AG09309 (cell line): Measurements from ENCODE around the gene UPF2.

Source experiments
- DNase-seq: peaks from one replicate; pipeline ENCODE4 v3.0.0-alpha.2; 2010; ENCODE audit warnings: low read depth
- H3K4me3 ChIP-seq: 2 replicates; pipeline ENCODE4 v1.5.1; 2011; ENCODE audit warnings: mild to moderate bottlenecking, low read depth, low read length, moderate library complexity; ENCODE audit not compliant: control insufficient read depth
- CTCF ChIP-seq: IDR thresholded peaks from 2 replicates; pipeline ENCODE4 v1.5.1; 2011; ENCODE audit warnings: mild to moderate bottlenecking, low read depth, low read length, inconsistent platforms; ENCODE audit not compliant: insufficient read depth, control insufficient read depth; ENCODE audit errors: missing control alignments

Gene UPF2

GRCh38 chr10:11901833-11902475 is 140.7 kb downstream of the UPF2 start:
- DNase-seq = no peak
- H3K4me3 ChIP-seq = no peak overlapping the region
- no peak for TF ChIP-seq CTCF

GRCh38 chr10:11901454-11901832 is 141.2 kb downstream of the UPF2 start:
- DNase-seq = no peak
- no peak for TF ChIP-seq CTCF
- H3K4me3 ChIP-seq = no peak overlapping the region

- TF ChIP-seq CTCF = no peak
- H3K4me3 ChIP-seq = no peak overlapping the region
- no peak for DNase-seq
Measured at GRCh38 chr10:11901036-11901301, 141.6 kb downstream of the UPF2 start.

- TF ChIP-seq CTCF = no peak
- no peak for DNase-seq
- no peak overlapping the region for H3K4me3 ChIP-seq
Measured at GRCh38 chr10:11899067-11899876, 143.3 kb downstream of the UPF2 start.

- no peak for DNase-seq
- no peak for TF ChIP-seq CTCF
- no peak overlapping the region for H3K4me3 ChIP-seq
Measured at GRCh38 chr10:11898372-11899066, 144.1 kb downstream of the UPF2 start.

- H3K4me3 ChIP-seq = no peak overlapping the region
- DNase-seq = no peak
- TF ChIP-seq CTCF = no peak
Measured at GRCh38 chr10:11898033-11898371, 144.6 kb downstream of the UPF2 start.
